GM18502 (cell line): ENCODE measurements around the gene RAI1.
"Not testable (repeated sequence)": the region's sequence is repeated elsewhere in the genome, so short reads cannot be mapped to it uniquely, and the experiment has no call there.

Experiments
- ATAC-seq: cut with Tn5 transposase; IDR thresholded peaks from one replicate; pipeline ENCODE4 v1.9.1; 2021; ENCODE audit warnings: mild to moderate bottlenecking; ENCODE audit not compliant: unreplicated experiment, poor library complexity

RAI1 gene

DNA sequence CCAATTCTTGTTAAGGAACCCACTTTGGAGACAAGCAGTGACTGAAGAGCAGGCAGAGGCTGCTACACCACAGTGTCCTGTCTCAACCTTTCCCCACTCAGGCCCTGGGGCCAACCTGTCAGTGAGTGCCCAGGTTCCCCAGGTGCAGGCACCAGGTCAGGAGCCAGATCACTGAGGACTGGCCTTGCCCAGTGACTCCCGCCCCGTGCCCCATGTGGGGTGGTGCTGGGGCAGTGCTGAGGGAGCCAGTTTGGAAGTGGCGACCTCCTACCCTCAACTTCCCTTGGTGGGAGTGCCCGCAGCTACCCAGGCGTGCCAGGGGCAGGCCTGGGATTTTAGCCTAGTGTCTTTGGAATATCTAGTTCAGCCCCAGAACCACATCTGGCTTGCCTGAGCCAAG is 126.2 kb downstream of the RAI1 start:
- ATAC-seq = no peak

DNA sequence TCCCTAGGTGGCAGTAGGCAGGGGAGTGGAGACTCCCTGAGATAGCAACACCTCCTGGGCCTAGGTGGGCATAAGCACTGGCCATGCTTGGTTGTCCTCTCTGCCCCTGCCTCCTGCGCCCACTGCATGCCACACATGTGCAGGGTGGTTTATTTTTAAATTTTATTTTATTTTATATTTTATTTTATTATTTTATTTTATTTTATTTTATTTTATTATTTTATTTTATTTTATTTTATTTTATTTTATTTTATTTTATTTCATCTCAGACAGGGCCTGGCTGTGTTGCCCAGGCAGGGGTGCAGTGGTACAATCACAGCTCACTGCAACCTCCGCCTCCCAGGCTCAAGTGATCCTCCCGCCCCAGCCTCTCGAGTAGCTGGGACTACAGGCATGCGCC is 126.9 kb downstream of the RAI1 start:
- ATAC-seq = not testable (repeated sequence)

DNA sequence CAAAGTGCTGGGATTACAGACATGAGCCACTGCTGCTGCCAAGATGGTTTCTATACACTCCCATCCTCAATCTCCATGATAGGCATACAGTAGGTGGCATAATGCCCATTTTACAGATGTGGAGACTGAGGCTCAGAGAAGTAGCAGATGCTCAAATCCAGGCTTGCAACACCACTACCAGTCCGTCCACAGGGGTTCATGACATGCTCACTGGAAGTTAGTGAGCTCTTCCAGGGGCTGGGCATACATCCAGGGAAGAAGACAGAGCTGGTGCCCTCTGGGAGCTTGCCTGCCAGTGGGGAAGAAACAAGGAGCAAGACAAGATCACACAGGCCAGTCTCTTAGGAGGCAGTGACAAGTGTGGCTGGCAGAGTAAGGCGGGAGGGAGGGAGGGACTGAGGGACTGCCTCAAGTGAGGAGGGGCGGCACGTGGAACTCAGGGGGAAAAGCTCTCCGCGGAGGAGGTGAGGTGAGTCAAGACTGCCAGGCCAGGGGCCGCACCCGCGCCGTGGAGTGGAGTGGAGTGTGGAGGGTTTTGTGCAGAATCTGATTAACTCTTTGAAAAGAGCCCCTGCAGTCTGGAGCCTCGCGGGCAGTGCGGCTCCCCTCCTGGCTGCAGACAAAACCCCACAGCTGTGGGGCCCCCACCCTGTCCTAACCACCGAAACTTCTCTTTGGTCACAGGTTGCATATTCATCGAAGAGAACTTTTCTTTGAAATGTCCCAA is 127.6 kb downstream of the RAI1 start:
- ATAC-seq = peak; percentile 66

DNA sequence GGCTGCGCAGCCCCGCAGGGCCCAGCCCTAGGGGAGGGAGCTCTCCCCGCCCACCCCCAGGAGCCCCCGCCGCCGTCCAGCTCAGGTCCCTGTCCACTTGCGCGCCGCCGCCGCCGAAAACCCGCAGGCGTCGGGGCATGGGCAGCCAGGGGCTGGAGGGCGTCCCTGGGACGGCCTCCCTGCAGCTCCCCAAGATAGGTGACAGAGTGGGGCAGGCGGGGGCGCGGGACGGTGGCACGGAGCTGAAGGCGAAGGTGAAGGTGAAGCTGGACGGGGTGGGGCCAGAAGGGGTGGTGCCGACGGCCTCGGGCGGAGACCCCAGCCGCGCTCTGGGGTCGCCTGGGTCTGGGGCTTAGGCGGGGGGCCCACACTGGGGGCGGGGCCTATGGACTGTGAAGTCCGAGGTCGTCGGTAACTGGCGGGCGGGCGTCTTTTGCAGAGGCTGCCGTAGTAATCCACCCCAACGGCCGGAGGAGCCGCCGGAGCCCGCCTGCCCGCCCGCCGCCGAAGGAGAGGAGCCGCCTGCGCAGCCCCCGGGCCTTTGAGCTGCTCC is 128.3 kb downstream of the RAI1 start:
- ATAC-seq = no peak

DNA sequence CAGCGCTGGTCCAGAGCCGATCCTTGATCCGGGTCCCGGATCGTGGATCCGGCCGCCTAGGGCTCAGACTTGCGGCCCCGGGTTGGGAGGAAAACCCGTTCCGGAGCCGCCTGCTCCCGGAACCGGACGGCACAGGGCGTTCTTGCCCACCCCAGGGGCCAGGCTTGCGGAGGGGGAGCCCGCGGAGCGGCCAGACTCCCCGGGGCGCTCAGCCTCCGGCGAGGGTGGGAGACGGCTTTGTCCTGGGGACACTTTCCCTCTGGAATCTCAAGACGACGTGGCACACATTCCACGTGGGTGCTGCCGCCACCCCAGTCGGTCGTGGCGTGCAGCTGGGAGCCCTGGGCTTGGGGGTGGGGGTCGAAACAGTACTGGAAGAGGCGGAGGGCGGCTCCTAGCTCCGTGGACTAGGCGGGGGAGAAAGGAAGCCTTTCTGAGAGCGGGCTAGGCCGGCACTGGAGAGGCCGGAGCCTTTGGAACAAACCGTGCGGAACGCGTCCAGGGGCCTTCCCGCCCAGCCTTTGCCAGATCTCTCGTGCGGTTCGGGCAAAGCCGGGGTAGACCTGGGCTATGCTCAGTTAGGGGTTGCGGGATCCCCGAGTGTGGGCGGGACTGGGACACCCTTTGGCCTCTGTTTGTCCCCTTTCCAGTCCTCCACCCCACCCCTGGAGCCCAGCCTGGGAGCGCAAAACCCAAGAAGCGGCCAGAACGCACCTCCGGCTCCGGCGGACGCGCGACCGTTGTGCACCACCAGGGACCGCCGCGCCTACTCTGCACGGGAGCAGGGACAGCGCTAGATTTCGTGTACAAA is 129.0 kb downstream of the RAI1 start:
- ATAC-seq = no peak

DNA sequence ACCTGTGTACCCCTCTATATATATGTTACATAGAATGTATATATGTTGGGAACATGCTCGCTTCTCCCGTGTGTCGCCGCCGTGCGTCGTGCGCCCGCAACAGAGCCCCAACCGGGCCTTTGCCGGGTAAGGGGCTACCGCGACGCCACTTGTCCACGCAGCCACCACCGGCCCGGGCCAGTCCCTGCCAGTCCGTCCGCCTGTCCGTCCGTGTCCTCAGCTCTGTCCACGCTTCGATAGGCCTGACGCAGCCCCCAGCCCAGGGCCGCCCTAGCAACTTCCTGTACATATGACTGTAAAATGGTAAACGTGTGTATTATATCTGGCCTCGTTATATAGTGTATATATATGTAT is 129.6 kb downstream of the RAI1 start:
- no peak for ATAC-seq

DNA sequence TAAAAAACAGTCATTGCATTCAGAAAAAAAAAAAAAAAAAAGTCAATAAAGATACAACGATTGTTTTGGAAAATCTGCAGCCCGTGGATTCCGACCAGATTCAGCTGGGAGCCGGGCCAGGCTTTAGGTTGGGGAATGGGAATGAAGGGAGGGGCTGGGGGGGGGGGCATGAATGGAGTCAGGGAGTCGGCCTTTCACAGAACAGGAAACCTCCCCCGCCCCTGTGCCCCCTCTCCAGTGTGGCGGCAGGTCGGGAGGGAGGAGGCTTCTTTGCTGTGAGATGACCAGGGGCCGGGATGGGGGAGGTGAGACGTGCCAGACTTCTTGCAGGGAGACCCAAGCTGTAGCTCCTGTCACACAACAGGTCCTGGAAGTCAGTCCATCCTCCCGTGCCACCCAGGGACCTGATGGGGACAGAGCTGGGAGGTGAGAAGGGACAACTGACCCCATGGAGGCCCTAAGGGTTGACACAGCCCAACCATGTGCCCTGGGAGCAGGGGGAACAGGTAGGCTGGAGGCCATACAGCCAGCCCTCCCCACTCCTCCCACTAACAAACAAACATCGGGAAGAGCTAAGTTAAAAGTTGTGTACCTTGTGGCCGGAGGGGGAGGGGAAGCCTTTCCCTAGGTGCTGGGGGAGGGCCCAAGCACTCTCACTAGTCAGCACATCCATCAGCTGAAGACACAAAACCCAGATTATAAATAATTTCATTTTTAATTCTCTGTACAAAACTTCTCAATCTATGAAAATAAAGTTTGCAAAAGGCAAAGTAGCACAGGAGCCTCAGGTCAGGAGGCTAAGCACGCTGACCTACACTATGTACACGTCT is 130.3 kb downstream of the RAI1 start:
- no peak for ATAC-seq

DNA sequence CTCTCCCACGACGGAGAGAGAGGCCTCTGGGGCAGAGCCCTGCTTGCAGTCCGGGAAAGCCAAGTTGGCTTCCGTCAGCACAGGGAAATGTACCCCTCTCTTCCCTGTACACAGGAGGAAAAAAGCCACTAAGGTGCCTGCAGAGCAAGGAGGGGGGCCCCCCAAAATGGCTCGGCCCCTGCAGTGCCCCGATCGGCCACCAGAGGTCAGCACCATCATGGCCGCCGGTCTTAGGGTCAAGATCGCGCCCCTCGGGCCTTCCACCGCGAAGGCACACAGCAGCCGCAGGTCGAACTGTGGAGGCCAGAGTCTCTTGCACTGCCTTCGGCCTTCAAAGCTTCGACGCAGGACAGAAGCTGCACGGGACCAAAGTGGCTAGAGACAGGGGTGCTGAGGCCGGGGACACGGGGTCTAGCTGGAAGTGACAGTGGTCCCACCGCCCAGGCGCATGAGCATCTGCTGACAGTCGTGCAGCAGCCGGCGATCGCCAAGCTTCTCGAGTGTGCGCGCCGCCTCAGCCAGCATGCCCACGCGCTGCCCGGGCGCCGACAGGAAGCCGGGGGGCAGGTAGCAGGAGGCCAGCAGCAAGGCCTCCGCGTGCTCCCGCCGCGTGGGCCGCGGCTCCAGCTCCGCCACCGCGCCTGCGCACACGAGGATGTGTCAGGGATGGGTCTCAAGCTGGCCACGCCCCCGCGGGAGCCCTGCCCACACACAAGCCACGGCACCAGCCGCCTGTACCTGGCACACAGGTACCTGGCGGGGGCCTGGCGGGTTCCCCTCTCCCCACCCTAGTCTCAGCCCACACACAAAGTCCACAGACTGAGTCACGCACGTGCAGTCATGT is 131.2 kb downstream of the RAI1 start:
- peak; percentile 40 for ATAC-seq

DNA sequence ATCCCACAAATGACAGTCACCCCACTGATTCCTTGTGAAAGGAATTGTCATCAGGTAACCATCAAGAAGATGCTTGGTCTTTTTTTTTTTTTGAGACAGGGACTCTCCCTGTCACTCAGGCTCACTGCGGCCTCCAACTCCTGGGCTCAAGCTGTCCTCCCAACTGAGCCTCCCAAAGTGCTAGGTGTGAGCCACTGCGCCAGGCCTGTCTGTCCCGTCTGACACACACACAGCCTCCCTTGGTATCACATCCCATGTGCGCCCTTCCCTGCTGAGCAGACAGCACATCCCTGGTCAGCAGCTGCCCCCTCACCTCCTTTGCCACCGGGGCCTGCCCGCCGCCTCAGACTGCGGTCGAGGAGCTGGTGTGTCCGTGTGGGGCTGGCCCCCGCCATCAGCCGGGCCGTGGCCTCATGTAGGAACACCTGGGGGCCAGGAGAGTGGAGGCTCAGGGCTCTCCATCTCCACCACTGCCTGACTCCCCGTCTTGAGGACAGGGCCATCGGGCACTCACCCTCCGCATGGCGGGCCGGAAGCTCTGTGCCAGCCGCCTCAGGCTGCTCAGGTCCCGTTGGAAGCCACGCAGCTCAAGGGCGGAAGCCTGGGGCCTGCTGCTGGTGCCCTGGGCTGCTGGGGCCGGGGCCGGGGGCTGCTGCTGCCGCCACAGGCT is 131.9 kb downstream of the RAI1 start:
- no peak for ATAC-seq

DNA sequence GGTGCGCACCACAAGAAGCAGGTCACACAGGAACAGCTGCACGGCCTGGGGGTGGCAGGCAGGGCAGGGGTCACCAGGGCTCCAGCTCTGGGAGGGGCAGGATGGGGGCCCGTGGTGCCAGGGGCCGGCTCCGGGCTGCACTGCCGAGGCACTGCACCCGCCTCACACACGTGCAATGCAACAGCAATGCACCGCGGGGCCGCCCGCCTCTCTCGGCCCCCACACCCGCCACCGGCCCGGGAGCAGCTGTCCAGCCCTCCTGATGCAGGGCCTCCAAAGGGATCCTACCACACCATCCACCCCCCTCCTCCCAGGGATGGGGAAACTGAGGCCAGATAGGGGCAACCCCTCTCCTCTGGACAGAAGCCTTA is 132.5 kb downstream of the RAI1 start:
- ATAC-seq = no peak

DNA sequence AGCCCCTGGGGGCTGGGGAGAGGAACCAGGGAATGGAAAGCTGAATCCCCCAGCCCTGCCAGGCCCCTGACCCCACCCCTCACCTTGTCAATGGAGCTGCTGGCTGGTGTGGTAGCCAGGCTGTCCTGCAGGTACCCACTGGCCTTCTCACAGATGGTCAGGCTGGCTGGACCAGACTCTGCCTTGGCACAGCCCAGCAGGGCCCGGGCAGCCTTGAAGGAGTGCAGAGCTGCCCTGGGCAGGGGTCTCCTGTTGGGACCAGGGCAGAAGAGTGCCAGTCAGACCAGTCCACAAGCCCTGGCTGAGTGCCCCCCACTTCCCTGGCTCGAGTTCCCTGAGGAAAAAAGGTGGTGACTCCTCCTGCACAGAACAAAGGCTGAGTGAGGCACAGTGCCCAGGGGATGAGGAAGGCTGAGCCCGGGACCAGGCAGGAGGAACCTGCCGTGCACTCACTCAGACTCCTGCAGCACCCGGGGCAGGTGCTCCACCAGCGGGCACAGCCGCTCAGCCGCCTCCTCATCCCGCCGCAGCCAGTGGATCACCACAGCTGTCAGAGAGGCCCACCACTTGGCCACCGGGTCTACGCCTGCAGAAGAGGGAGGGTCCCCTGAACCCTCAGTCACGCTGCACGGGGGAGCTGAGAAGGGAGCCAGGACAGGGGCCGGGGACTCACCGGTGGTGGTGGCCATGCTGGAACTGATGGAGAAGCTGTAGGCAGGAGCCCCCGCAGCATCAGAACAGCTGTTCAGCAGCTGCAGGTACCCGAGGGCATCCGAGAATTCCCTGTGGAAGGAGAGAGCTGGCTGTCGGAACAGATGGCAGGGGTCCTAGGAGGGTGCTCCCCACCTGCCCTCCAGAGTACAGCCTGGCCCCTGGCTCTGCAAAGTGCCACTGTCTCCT is 133.2 kb downstream of the RAI1 start:
- ATAC-seq = no peak

DNA sequence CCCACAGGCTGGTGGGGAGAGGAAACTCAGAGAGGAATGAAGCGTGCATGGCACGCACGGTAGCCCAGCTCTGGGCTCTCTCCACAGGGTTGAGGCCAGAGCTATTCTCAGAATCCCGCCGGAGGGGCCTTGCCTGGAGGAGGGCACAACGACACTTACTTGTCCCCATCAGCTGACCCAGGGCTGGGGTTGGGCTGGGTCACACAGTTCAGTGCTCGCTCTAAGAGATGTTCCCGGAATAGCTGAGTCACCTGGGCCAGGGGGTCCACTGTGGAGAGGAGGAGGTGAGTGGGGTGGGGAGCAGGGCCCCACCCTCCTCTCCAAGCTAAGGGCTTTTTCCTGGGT is 133.8 kb downstream of the RAI1 start:
- no peak for ATAC-seq

DNA sequence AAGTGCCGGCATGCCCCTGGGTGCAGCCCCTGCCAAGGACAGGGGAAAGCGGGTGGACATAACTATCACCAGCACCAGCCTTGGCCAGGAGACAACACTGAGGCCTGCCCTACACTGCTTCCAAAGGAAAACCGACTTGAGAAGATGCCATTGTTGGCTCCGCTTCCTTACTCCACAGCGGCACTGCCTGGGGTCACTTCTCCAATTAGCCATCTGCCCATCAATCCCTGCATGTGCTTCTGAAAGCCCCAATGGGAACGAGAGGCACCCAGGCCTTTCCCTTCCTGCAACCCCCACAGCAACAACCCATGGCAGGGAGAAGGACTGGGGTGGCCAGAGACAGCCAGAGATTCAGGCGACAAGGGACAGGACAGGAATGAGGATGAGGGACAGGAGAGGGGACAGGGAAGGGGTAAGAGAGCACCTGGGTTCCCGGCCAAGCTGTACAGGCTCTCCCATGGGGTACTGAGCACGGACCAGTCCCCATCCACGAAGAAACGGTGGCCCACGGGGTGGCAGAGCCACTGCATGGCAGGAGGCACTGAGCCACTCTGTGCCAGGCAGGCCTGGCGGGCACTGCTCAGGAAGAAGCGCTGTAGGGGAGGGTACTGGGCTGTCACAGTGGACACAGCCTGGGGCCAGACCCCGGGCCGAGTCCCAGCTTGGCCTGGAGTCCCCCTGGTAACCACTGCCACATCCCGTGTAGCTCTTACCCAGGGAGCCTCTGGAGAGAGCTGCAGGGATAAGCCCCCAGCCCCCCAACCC is 134.4 kb downstream of the RAI1 start:
- no peak for ATAC-seq

DNA sequence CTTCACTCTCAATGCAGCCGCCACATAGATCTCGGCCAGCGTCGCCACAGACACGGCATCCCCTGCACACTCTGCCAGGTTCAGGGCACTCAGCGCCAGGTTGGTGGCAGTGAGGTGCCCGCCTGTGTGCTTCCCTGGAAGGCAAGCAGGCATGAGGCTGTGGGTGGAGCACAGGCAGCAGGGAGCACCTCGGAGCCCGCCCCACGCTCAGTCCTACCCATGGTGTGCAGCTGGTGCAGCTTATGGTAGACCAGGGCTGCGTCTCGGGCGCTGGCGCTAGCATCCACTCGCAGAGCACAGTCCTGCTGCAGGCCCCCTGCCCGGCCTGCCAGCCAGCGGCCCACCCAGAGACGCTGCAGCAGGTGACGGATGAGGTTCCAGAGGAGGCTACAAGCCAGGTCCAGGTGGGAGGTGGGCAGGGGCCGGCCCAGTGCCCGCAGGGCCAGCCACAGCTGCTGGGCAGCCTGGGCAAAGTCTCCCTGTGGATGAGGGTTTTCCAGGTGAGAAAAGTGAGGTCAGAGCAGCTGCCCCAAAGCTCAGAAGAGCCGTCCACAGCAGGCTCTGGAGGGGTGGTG is 135.1 kb downstream of the RAI1 start:
- ATAC-seq = no peak

DNA sequence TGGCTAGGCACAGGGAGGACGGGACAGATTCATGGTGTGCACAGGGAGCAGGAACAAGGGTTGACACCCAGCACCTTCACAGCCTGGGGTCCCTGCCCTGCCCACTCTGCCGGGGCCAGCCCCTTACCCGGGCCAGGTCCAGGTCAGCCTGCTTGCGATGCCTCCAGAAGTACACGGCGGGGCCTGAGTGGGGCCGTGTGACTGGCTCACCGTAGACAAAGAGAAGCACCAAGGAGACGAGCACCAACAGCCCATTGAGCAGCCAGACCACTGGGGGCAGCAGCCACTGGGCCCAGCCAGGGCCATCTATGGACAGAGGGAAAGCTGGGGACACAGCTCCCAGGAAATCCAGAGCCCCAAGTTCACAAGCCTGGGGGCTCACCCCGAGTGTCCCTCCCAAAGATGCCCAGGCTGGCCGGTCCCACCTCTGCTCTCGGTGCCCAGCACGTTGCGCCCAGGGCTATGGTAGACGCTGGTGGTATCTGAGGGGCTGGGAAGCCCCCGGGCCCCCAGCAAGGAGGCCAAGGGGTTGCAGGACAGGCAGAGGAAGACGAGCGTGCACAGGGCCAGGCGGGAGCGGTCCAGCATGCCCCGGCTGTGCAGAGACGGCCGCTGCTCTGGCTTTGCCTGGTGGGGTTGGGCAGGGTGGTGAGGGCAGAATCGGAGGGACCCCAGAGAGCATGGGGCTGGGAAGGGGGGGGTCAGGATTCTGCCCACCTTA is 135.7 kb downstream of the RAI1 start:
- ATAC-seq = no peak

DNA sequence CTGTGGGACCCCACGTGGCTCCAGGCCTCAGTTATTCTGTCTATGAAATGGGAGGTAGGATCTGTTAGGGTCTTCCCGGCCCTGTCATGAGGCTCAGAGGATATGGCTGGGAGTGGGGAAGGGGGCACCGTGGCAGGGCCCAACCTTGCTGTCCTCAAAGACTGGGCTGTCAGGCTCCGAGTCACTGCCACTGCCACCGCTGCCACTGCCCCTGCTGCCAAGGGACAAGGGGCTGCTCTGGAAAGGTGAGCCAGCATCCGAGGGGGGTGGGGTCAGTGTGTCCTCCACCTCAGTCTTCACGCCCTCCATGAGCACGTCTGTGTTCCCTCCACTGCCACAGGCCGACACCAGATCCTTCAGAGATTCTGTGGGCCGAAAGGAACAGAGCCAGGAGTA is 136.3 kb downstream of the RAI1 start:
- no peak for ATAC-seq

DNA sequence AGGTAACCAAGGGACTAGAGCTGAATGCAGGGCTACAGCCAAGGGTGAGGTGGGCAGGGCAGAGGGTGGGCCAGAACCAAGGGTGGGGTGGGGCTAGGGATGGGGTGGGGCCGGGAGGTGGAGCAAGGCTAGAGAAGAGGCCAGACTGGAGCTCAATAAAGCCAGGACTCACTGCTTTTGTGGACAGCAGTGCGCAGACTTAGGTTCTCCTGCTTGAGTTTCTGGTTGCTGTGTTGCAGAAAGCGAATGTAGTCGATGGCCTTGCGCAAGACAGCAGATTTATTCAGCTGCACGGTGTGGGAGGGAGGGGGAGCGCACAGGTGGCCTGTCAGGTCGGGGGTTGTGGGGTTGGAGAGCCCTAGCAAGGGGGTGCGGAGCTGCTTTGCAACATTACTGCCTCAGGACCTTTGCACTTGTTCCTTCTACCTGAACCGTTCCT is 136.8 kb downstream of the RAI1 start:
- ATAC-seq = no peak
